IMR-90 (cell line): ENCODE results near the gene UST. TPM values are rescaled to one million over a fixed set of nuclear protein-coding genes. Genes with fewer than 3 reads are reported as not detected.
"Not testable (repeated sequence)": the region's sequence is repeated elsewhere in the genome, so short reads cannot be mapped to it uniquely, and the experiment has no call there.

Experiments used
- ATAC-seq: fragments of 200-7000 bp; cut with Tn5 transposase; 2 replicates; pipeline ENCODE4 v1.9.1; 2020; ENCODE audit warnings: low read depth, mild to moderate bottlenecking, moderate library complexity
- BruUV-seq: library from RNA; stranded (reverse); fragments of 400-500 nt; replicated peaks from 2 replicates; lab custom pipeline; 2021; lab: Mats Ljungman, UMichigan
- CTCF ChIA-PET: fragments of 300-600 bp; formaldehyde crosslinking; extraction: SDS; loops from one replicate; lab custom pipeline; 2021; ENCODE audit warnings: antibody characterized with exemption; lab: Yijun Ruan, JAX
- POLR2A ChIA-PET: fragments of 300-600 bp; sonication (Branson Sonifier 250); formaldehyde crosslinking; loops from one replicate; lab custom pipeline; 2022; ENCODE audit warnings: antibody characterized with exemption; ENCODE audit not compliant: unreplicated experiment; lab: Charles Lee
- DNase-seq: peaks from one replicate; pipeline ENCODE4 v3.0.0; 2013
- H2AFZ ChIP-seq: replicated peaks from 2 replicates; pipeline ENCODE3; 2013; ENCODE audit warnings: low read length, mild to moderate bottlenecking; ENCODE audit not compliant: poor library complexity
- H2AK5ac ChIP-seq: 2 replicates; pipeline ENCODE4 v1.6.1; 2013; ENCODE audit warnings: low read depth, low read length, inconsistent platforms
- H2AK9ac ChIP-seq: replicated peaks from 2 replicates; pipeline ENCODE3; 2013; ENCODE audit warnings: mild to moderate bottlenecking, low read depth, low read length, moderate library complexity; ENCODE audit not compliant: poor library complexity
- H2BK120ac ChIP-seq: 2 replicates; pipeline ENCODE4 v1.6.1; 2013; ENCODE audit warnings: low read depth, low read length, inconsistent platforms
- H2BK15ac ChIP-seq: 3 replicates; pipeline ENCODE4 v1.6.1; 2013; ENCODE audit warnings: low read depth, low read length, inconsistent platforms
- H2BK20ac ChIP-seq: 2 replicates; pipeline ENCODE4 v1.6.1; 2013; ENCODE audit warnings: low read depth, mild to moderate bottlenecking, inconsistent platforms, low read length, moderate library complexity
- H2BK5ac ChIP-seq: 2 replicates; pipeline ENCODE4 v1.6.1; 2013; ENCODE audit warnings: mild to moderate bottlenecking, low read depth, low read length, inconsistent platforms; ENCODE audit not compliant: poor library complexity, severe bottlenecking
- H3K14ac ChIP-seq: replicated peaks from 2 replicates; pipeline ENCODE4 v1.6.1; 2013; ENCODE audit warnings: low read depth, low read length, inconsistent platforms
- H3K18ac ChIP-seq: 2 replicates; pipeline ENCODE4 v1.6.1; 2013; ENCODE audit warnings: low read depth, low read length, control low read depth
- H3K23ac ChIP-seq: 2 replicates; pipeline ENCODE4 v1.6.1; 2013; ENCODE audit warnings: low read depth, low read length, inconsistent platforms
- H3K27ac ChIP-seq: 2 replicates; pipeline ENCODE4 v1.5.1; 2013; ENCODE audit warnings: mild to moderate bottlenecking, control low read depth, low read length; ENCODE audit not compliant: insufficient read depth
- H3K27me3 ChIP-seq: 2 replicates; pipeline ENCODE4 v1.6.1; 2013; ENCODE audit warnings: low read length; ENCODE audit not compliant: control insufficient read depth, insufficient read depth
- H3K36me3 ChIP-seq: 2 replicates; pipeline ENCODE4 v1.6.1; 2013; ENCODE audit warnings: low read length, mixed read lengths; ENCODE audit not compliant: control insufficient read depth, insufficient read depth
- H3K4ac ChIP-seq: 2 replicates; pipeline ENCODE4 v1.6.1; 2013; ENCODE audit warnings: low read depth, low read length, inconsistent platforms
- H3K4me1 ChIP-seq: 2 replicates; pipeline ENCODE4 v1.6.1; 2013; ENCODE audit warnings: low read length, mixed read lengths; ENCODE audit not compliant: control insufficient read depth, insufficient read depth
- H3K4me2 ChIP-seq: 2 replicates; pipeline ENCODE4 v1.6.1; 2013; ENCODE audit warnings: low read depth, mild to moderate bottlenecking, control low read depth, low read length, moderate library complexity
- H3K4me3 ChIP-seq: 2 replicates; pipeline ENCODE4 v1.5.1; 2013; ENCODE audit warnings: low read depth, mild to moderate bottlenecking, control low read depth, low read length, moderate library complexity; ENCODE audit not compliant: insufficient read depth
- H3K56ac ChIP-seq: 2 replicates; pipeline ENCODE4 v1.6.1; 2013; ENCODE audit warnings: low read length, inconsistent platforms; ENCODE audit not compliant: insufficient read depth; ENCODE audit errors: extremely low read depth
- H3K79me1 ChIP-seq, 2 experiments: 2 replicates each; pipeline ENCODE4 v1.6.1; 2013; ENCODE audit warnings: low read length in 2 of 2, inconsistent platforms in 1 of 2, low read depth in 1 of 2
- H3K9ac ChIP-seq: 2 replicates; pipeline ENCODE4 v1.6.1; 2013; ENCODE audit warnings: low read depth, low read length, control low read depth
- H3K9me1 ChIP-seq: 2 replicates; pipeline ENCODE4 v1.6.1; 2013; ENCODE audit warnings: low read length, inconsistent platforms; ENCODE audit not compliant: insufficient read depth
- H3K9me3 ChIP-seq: 2 replicates; pipeline ENCODE4 v1.6.1; 2013; ENCODE audit warnings: low read length; ENCODE audit not compliant: control insufficient read depth, insufficient read depth
- H4K20me1 ChIP-seq: 2 replicates; pipeline ENCODE4 v1.6.1; 2013; ENCODE audit warnings: low read length, inconsistent platforms; ENCODE audit not compliant: insufficient read depth
- H4K5ac ChIP-seq: 2 replicates; pipeline ENCODE4 v1.6.1; 2013; ENCODE audit warnings: mild to moderate bottlenecking, low read depth, low read length, control low read depth
- H4K8ac ChIP-seq, 2 experiments: 2 replicates each; pipeline ENCODE4 v1.6.1; 2013; ENCODE audit warnings: low read depth in 2 of 2, low read length in 2 of 2, control low read depth in 1 of 2, inconsistent platforms in 1 of 2
- H4K91ac ChIP-seq: 2 replicates; pipeline ENCODE4 v1.6.1; 2013; ENCODE audit warnings: low read depth, low read length, inconsistent platforms; ENCODE audit not compliant: insufficient read depth
- WGBS, 2 experiments: methylation state at CpG; one replicate each; pipeline versions ENCODE4 v1.1.5 to v1.1.7; 2013; ENCODE audit warnings: missing lambda C conversion rate in 2 of 2; ENCODE audit not compliant: insufficient read length in 1 of 2; ENCODE audit errors: extremely low coverage in 2 of 2; 5-methylcytosine and 5-hydroxymethylcytosine counted together
- dilution Hi-C: fragments of 300-500 bp; cut with HindIII; formaldehyde crosslinking; loops from one replicate; pipeline ENCODE4 v1.14.3; 2018; ENCODE audit warnings: low sequenced_read_pairs; ENCODE audit not compliant: unreplicated experiment
- in situ Hi-C: fragments of 300-500 bp; cut with MboI; formaldehyde crosslinking; loops from 3 replicates; pipeline ENCODE4 v1.14.3; 2019; ENCODE audit warnings: low sequenced_read_pairs, inconsistent platforms, mixed read lengths
- intact Hi-C: fragments of 100-400 bp; cut with micrococcal nuclease; formaldehyde crosslinking; loops from 2 replicates; pipeline ENCODE4 v1.10.0; 2022
- polyA plus RNA-seq, 3 experiments: library from polyadenylated mRNA; depleted of rRNA; stranded (reverse); fragments of >200 nt; gene quantifications; 2 replicates each; pipeline ENCODE4 v1.2.3, GENCODE V29; 2012; ENCODE audit warnings: low replicate concordance in 1 of 3
- total RNA-seq: library from RNA; depleted of rRNA; stranded (reverse); fragments of >200 nt; gene quantifications from 2 replicates; pipeline ENCODE4 v1.2.3, GENCODE V29; 2012

The UST gene
- total and polyA plus RNA-seq, 2 of the 4 experiments (the other 2 are of a cell fraction) = 7.7 to 13.8 TPM

DNA sequence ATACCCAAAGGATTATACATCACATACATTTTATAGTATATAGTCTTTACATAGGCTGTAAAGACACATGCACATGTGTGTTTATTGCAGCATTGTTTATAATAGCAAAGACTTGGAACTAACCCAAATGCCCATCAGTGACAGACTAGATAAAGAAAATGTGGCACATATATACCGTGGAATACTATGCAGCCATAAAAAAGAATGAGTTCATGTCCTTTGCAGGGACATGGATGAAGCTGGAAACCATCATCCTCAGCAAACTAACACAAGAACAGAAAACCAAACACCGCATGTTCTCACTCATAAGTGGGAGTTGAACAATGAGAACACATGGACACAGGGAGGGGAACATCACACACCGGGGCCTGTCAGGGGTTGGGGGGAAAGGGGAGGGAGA, 231.5 kb downstream of the UST start:
- H3K79me1 ChIP-seq, H2BK15ac ChIP-seq, ATAC-seq, H3K27me3 ChIP-seq, H2AK5ac ChIP-seq, H3K36me3 ChIP-seq, H4K91ac ChIP-seq, H3K14ac ChIP-seq, H3K9me3 ChIP-seq, H3K9ac ChIP-seq, H4K5ac ChIP-seq, DNase-seq, CTCF ChIA-PET, H2BK5ac ChIP-seq, BruUV-seq, POLR2A ChIA-PET, H2BK120ac ChIP-seq, H4K20me1 ChIP-seq, H3K56ac ChIP-seq, H2BK20ac ChIP-seq, H3K4me2 ChIP-seq, in situ Hi-C loops, H3K23ac ChIP-seq, H2AK9ac ChIP-seq, H3K27ac ChIP-seq, H4K8ac ChIP-seq, H3K9me1 ChIP-seq, H3K4ac ChIP-seq, intact Hi-C loops, H3K4me3 ChIP-seq, H3K4me1 ChIP-seq, dilution Hi-C loops, H2AFZ ChIP-seq, H3K18ac ChIP-seq: not testable (repeated sequence)
- WGBS, 2 experiments = no CpG with 5 or more reads among the region's 3 CpGs
